Ishikawa (cell line): ENCODE data around the gene SH3PXD2A.

Source experiments
- CEBPB ChIP-seq: IDR thresholded peaks from 2 replicates; pipeline ENCODE4 v1.6.1; 2012
- CREB1 ChIP-seq: IDR thresholded peaks from 2 replicates; pipeline ENCODE4 v1.6.1; 2012; ENCODE audit warnings: low read depth
- EGR1 ChIP-seq: IDR thresholded peaks from 2 replicates; pipeline ENCODE4 v1.6.1; 2012
- EP300 ChIP-seq: IDR thresholded peaks from 2 replicates; pipeline ENCODE4 v1.6.1; 2012; ENCODE audit warnings: borderline replicate concordance
- FOXM1 ChIP-seq: IDR thresholded peaks from 2 replicates; pipeline ENCODE4 v1.6.1; 2012; ENCODE audit warnings: low read depth, borderline replicate concordance
- MAX ChIP-seq: IDR thresholded peaks from 2 replicates; pipeline ENCODE4 v1.6.1; 2012
- NFIC ChIP-seq: IDR thresholded peaks from 2 replicates; pipeline ENCODE4 v1.6.1; 2012
- RAD21 ChIP-seq: IDR thresholded peaks from 2 replicates; pipeline ENCODE4 v1.6.1; 2012; ENCODE audit warnings: low read depth
- REST ChIP-seq: IDR thresholded peaks from 2 replicates; pipeline ENCODE4 v1.6.1; 2012; ENCODE audit warnings: low read depth, mild to moderate bottlenecking
- TAF1 ChIP-seq: IDR thresholded peaks from 2 replicates; pipeline ENCODE4 v1.6.1; 2012; ENCODE audit warnings: low read depth, mild to moderate bottlenecking
- TCF12 ChIP-seq: IDR thresholded peaks from 2 replicates; pipeline ENCODE4 v1.6.1; 2012; ENCODE audit warnings: low read depth
- TEAD4 ChIP-seq: IDR thresholded peaks from 2 replicates; pipeline ENCODE4 v1.6.1; 2012
- USF1 ChIP-seq: IDR thresholded peaks from 2 replicates; pipeline ENCODE4 v1.6.1; 2012
- YY1 ChIP-seq: IDR thresholded peaks from 2 replicates; pipeline ENCODE4 v1.6.1; 2012; ENCODE audit warnings: low read depth
- ZBTB7A ChIP-seq: IDR thresholded peaks from 2 replicates; pipeline ENCODE4 v1.6.1; 2012; ENCODE audit warnings: low read depth

Gene SH3PXD2A

GRCh38 chr10:103818765-103819374 lies 36.5 kb downstream of the SH3PXD2A start:
- TF ChIP-seq ZBTB7A (no peak), CREB1 (no peak), NFIC (no peak), REST (no peak), EP300 (no peak), EGR1 (no peak), TAF1 (no peak), RAD21 (no peak), YY1 (no peak), MAX (no peak), TEAD4 (no peak), TCF12 (no peak), CEBPB (no peak)

GRCh38 chr10:103818105-103818504 lies 37.3 kb downstream of the SH3PXD2A start:
- no peak for TF ChIP-seq CEBPB
- no peak for TF ChIP-seq MAX
- no peak for TF ChIP-seq YY1
- no peak for TF ChIP-seq TEAD4
- TF ChIP-seq NFIC: no peak
- no peak for TF ChIP-seq TCF12
- no peak for TF ChIP-seq CREB1
- no peak for TF ChIP-seq USF1
- TF ChIP-seq EGR1: no peak
- TF ChIP-seq RAD21: no peak
- TF ChIP-seq FOXM1: no peak
- no peak for TF ChIP-seq ZBTB7A
- TF ChIP-seq EP300: no peak
- TF ChIP-seq TAF1: no peak

GRCh38 chr10:103816431-103816830 lies 38.9 kb downstream of the SH3PXD2A start:
- TF ChIP-seq TCF12 (no peak), MAX (no peak), USF1 (no peak), REST (no peak), YY1 (no peak), EP300 (no peak), FOXM1 (no peak), TAF1 (no peak), NFIC (no peak), CEBPB (no peak), EGR1 (no peak), CREB1 (no peak), RAD21 (no peak), ZBTB7A (no peak), TEAD4 (no peak)

- TF ChIP-seq REST: no peak
- no peak for TF ChIP-seq TAF1
- TF ChIP-seq NFIC: no peak
- no peak for TF ChIP-seq TEAD4
- TF ChIP-seq EGR1: no peak
- no peak for TF ChIP-seq CREB1
- TF ChIP-seq YY1: no peak
- TF ChIP-seq TCF12: no peak
- no peak for TF ChIP-seq RAD21
- TF ChIP-seq FOXM1: no peak
- no peak for TF ChIP-seq MAX
- no peak for TF ChIP-seq CEBPB
- TF ChIP-seq EP300: no peak
- no peak for TF ChIP-seq USF1
- TF ChIP-seq ZBTB7A: no peak
Observed at GRCh38 chr10:103814626-103815370, 40.6 kb downstream of the SH3PXD2A start.
